ENCODE data around the gene USP40. TPM values are rescaled to one million over a fixed set of nuclear protein-coding genes. Genes with fewer than 3 reads are reported as not detected.

Gene USP40
- total RNA-seq, 2 experiments from 2014 or later = 0.51 to 1.7 TPM

DNA sequence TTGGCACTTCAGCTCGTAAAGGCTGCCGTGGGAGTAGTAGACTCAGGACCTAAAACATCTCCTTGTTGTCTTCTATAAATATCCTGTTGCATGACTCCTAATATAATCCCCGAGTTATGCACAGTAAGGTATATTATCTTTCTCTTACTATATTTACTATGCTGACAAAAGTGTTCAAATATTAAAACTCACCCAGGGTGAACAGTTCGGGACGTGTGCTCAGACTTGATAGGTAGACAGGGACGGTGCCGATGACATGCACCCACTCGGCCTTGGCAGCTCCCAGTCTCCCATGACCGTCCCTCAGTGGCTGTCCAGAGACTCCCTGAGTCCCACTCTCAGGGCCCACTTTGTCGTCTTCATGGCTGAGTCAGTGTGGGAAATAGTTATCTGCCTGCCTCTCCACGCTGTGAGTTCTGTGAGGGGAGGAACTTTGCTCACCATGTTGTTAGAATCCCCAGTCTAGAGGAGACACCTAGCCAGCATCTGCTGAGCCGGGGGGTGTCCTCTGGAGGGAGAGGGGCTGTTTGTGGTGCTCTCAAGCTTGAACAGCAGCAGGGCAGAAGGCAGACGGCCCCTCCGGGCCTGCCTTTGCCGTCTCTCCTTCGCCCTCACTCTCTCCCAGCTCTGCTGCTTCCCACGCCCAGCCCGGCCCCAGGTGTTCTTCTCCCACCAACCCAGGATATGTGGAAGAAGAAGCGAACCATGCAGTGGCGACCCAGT, 137.2 kb downstream of the USP40 start:
- BruUV-seq (replicated peaks) = no TSS peak
- Histone ChIP-seq H3K4me3 (ENCODE audit: low read depth, low read length, poor library complexity, severe bottlenecking) (no peak overlapping the region), H3K4me2 (ENCODE audit: low read length) (no peak overlapping the region), H2AFZ (ENCODE audit: low read length) (no peak overlapping the region), H3K4me1 (ENCODE audit: insufficient read depth, low read length, poor library complexity, severe bottlenecking) (no peaks in the 10 kb centered on the region), H3K79me2 (ENCODE audit: insufficient read depth, low read depth, low read length) (peaks cover 4% of the 10 kb centered on the region; the same call in 1 of the 2 replicates), H3K27ac (ENCODE audit: low read depth, low read length, poor library complexity, severe bottlenecking) (no peak overlapping the region), H3K9me3 (ENCODE audit: low read length) (0 out of 2 replicates have a peak, but pooled peaks cover 7% of the 10 kb centered on the region), H3K9me2 (ENCODE audit: insufficient read depth, low read length) (no peaks in the 10 kb centered on the region), H3K36me3 (ENCODE audit: insufficient read depth, low read length) (peaks cover 27% of the 10 kb centered on the region), H4K20me1 (ENCODE audit: insufficient read depth, low read length) (no peaks in the 10 kb centered on the region)
- ChIA-PET CTCF (ENCODE audit: unreplicated experiment) (no interaction called here), POLR2A (interaction anchor here (1.1 kb wide), 1 partner anchor 11 kb away, joined by 3 read pairs; no protein-coding TSS in a partner anchor)
- no peak for TF ChIP-seq EZH2phosphoT487 (IDR thresholded peaks at IDR 0.05; ENCODE audit: borderline replicate concordance, low read depth, low read length)
- intact Hi-C loops (cut with micrococcal nuclease; ENCODE audit: unreplicated experiment) = no loop called here
- DNase-seq (ENCODE audit: low spot score) = no peak

DNA sequence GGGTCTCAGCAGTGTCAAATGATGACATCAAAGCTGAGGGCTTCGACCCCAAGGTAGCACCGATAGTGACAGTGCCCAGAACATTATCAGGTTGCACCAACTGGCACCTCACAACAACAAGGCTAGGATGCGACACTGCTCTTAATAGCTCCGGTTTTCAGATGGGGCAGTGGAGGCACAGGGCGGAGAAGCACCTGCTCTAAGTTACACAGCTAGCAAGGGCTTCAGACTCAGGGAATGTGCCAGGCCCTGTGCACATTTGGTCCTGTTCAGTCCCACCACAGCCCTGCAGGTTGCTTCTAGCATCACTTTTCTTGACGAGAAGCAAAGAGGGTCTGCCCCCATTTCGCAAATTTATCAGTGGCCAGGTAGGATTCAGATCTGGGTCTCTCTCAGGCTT, 138.1 kb downstream of the USP40 start:
- BruUV-seq (replicated peaks) = no TSS peak
- POLR2A ChIA-PET = no interaction called here

DNA sequence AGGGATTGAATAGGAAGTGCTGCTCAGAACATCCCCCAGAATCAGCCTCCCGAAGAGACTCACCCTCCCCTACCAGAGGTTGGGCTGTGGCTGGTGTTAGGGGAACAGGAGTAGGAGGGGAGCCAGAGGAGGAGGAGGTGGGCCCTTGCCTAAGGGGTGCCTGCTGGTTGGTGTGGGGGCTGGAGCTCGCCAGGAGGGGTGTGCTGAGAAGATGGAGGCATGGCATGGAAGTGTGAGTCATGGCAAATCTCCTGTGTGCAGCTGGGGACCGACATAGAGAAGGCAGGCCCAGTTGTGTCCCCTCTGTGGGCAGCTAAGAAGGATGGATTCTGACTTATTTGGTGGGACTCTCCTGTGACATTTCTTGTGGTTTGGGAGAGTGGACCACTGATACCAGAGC, 138.6 kb downstream of the USP40 start:
- no peak overlapping the region for H2AFZ ChIP-seq (ENCODE audit: low read length)
- intact Hi-C loops (cut with micrococcal nuclease; ENCODE audit: unreplicated experiment) = no loop called here
- TF ChIP-seq, protein P1, sequence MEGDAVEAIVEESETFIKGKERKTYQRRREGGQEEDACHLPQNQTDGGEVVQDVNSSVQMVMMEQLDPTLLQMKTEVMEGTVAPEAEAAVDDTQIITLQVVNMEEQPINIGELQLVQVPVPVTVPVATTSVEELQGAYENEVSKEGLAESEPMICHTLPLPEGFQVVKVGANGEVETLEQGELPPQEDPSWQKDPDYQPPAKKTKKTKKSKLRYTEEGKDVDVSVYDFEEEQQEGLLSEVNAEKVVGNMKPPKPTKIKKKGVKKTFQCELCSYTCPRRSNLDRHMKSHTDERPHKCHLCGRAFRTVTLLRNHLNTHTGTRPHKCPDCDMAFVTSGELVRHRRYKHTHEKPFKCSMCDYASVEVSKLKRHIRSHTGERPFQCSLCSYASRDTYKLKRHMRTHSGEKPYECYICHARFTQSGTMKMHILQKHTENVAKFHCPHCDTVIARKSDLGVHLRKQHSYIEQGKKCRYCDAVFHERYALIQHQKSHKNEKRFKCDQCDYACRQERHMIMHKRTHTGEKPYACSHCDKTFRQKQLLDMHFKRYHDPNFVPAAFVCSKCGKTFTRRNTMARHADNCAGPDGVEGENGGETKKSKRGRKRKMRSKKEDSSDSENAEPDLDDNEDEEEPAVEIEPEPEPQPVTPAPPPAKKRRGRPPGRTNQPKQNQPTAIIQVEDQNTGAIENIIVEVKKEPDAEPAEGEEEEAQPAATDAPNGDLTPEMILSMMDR (conservative IDR thresholded peaks at IDR 0.05; ENCODE audit: low read length) = no peak
- no peak for DNase-seq (ENCODE audit: low spot score)
- POLR2A ChIA-PET = interaction anchor here (1.0 kb wide), 1 partner anchor 12 kb away, joined by 4 read pairs; no protein-coding TSS in a partner anchor
- H3K79me2 ChIP-seq (ENCODE audit: insufficient read depth, low read depth, low read length) = peaks cover 8% of the 10 kb centered on the region; the same call in 1 of the 2 replicates
- 0 out of 2 replicates have a peak, but pooled peaks cover 7% of the 10 kb centered on the region for H3K9me3 ChIP-seq (ENCODE audit: low read length)
- no TSS peak for BruUV-seq (replicated peaks)
- no peak overlapping the region for H3K4me3 ChIP-seq (ENCODE audit: low read depth, low read length, poor library complexity, severe bottlenecking)
- CTCF ChIA-PET (ENCODE audit: unreplicated experiment) = no interaction called here
- no peaks in the 10 kb centered on the region for H4K20me1 ChIP-seq (ENCODE audit: insufficient read depth, low read length)
- no peak overlapping the region for H3K4me2 ChIP-seq (ENCODE audit: low read length)
- H3K9me2 ChIP-seq (ENCODE audit: insufficient read depth, low read length) = no peaks in the 10 kb centered on the region
- H3K27ac ChIP-seq (ENCODE audit: low read depth, low read length, poor library complexity, severe bottlenecking) = no peak overlapping the region
- H3K36me3 ChIP-seq (ENCODE audit: insufficient read depth, low read length) = peaks cover 28% of the 10 kb centered on the region
- peaks cover under 1% of the 10 kb centered on the region for H3K4me1 ChIP-seq (ENCODE audit: insufficient read depth, low read length, poor library complexity, severe bottlenecking)

More for the DNA sequence above, 138.1 kb downstream of the USP40 start:
- Histone ChIP-seq H3K4me1 (ENCODE audit: insufficient read depth, low read length, poor library complexity, severe bottlenecking) (no peaks in the 10 kb centered on the region), H2AFZ (ENCODE audit: low read length) (no peak overlapping the region), H3K4me2 (ENCODE audit: low read length) (no peak overlapping the region), H3K79me2 (ENCODE audit: insufficient read depth, low read depth, low read length) (peaks cover 4% of the 10 kb centered on the region; the same call in 1 of the 2 replicates), H3K4me3 (ENCODE audit: low read depth, low read length, poor library complexity, severe bottlenecking) (no peak overlapping the region), H3K27ac (ENCODE audit: low read depth, low read length, poor library complexity, severe bottlenecking) (no peak overlapping the region), H3K9me2 (ENCODE audit: insufficient read depth, low read length) (no peaks in the 10 kb centered on the region), H4K20me1 (ENCODE audit: insufficient read depth, low read length) (no peaks in the 10 kb centered on the region), H3K36me3 (ENCODE audit: insufficient read depth, low read length) (peaks cover 24% of the 10 kb centered on the region), H3K9me3 (ENCODE audit: low read length) (0 out of 2 replicates have a peak, but pooled peaks cover 7% of the 10 kb centered on the region)
- CTCF ChIA-PET (ENCODE audit: unreplicated experiment) = no interaction called here
- no peak for TF ChIP-seq EZH2phosphoT487 (IDR thresholded peaks at IDR 0.05; ENCODE audit: borderline replicate concordance, low read depth, low read length)
- TF ChIP-seq, protein P1 (conservative IDR thresholded peaks at IDR 0.05; ENCODE audit: low read length) = no peak
- DNase-seq (ENCODE audit: low spot score) = no peak
- intact Hi-C loops (cut with micrococcal nuclease; ENCODE audit: unreplicated experiment) = no loop called here
